ENCODE results near the gene OR5AL1. TPM values are rescaled to one million over a fixed set of nuclear protein-coding genes. Genes with fewer than 3 reads are reported as not detected.

The OR5AL1 gene
- total RNA-seq, 6 donors from 2014 or later = not detected

DNA sequence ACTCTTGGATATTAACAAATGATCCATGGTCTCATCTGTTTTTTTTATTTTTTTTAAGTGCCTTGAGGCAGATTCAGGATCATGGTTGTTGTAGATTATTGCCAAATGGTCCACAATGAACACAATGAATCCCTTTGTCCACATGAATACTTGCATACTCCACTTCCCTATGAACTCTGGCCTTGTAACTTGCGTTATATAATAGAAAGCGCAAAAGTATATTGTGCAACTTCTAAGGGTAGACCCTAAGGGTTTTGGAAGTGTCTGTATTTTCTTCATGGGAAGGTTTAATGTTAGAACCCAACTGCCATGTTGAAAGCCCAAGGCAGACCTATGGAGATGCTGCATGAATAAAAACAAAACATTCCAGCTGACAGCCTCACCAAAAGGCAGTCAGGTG, 8.1 kb upstream of the OR5AL1 start:
- Histone ChIP-seq H3K9me3 (peaks cover 0 to 9% (median 0%) of the 10 kb centered on the region in 4 donors), H3K4me1 (no peaks in the 10 kb centered on the region), H3K36me3 (no peaks in the 10 kb centered on the region), H3K27me3 (no peaks in the 10 kb centered on the region), H3K27ac (no peak overlapping the region), H3K4me3 (no peak overlapping the region)
- 90 to 94% methylated on average over 2 of the region's 2 CpGs for WGBS, 2 donors
- no peak for ATAC-seq (ENCODE audit: low FRiP score in 2 of 2)
- TF ChIP-seq POLR2A (IDR thresholded peaks at IDR 0.05) (no peak), EP300 (IDR thresholded peaks at IDR 0.05) (no peak), POLR2AphosphoS5 (IDR thresholded peaks at IDR 0.05) (no peak)
- TF ChIP-seq, protein P1, sequence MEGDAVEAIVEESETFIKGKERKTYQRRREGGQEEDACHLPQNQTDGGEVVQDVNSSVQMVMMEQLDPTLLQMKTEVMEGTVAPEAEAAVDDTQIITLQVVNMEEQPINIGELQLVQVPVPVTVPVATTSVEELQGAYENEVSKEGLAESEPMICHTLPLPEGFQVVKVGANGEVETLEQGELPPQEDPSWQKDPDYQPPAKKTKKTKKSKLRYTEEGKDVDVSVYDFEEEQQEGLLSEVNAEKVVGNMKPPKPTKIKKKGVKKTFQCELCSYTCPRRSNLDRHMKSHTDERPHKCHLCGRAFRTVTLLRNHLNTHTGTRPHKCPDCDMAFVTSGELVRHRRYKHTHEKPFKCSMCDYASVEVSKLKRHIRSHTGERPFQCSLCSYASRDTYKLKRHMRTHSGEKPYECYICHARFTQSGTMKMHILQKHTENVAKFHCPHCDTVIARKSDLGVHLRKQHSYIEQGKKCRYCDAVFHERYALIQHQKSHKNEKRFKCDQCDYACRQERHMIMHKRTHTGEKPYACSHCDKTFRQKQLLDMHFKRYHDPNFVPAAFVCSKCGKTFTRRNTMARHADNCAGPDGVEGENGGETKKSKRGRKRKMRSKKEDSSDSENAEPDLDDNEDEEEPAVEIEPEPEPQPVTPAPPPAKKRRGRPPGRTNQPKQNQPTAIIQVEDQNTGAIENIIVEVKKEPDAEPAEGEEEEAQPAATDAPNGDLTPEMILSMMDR (IDR thresholded peaks at IDR 0.05) = no peak
- DNase-seq = no peak

DNA sequence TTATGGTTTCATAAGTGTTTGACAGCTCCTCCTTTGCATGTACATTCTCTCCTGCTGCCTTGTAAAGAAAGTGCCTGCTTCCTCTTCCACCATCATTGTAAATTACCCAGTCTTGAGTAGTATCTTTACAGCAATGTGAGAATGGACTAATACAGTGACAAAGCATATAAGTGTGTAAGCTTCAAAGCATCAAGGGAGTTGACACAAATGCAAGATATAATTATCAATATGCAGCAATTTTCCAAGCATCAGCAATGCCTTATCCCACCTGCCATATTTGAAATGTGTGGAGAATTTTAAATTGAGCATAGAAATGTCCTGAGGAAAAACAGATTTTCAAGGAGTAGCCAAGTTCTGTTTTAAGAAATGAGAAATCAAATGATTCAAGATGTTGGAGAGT, 1.7 kb upstream of the OR5AL1 start:
- TF ChIP-seq EP300 (IDR thresholded peaks at IDR 0.05) = no peak
- TF ChIP-seq, protein P1 (IDR thresholded peaks at IDR 0.05) = no peak
- TF ChIP-seq POLR2AphosphoS5 (IDR thresholded peaks at IDR 0.05) = no peak
- no peak for TF ChIP-seq POLR2A (IDR thresholded peaks at IDR 0.05)
- ATAC-seq (ENCODE audit: low FRiP score in 2 of 2) = no peak
- DNase-seq = no peak

DNA sequence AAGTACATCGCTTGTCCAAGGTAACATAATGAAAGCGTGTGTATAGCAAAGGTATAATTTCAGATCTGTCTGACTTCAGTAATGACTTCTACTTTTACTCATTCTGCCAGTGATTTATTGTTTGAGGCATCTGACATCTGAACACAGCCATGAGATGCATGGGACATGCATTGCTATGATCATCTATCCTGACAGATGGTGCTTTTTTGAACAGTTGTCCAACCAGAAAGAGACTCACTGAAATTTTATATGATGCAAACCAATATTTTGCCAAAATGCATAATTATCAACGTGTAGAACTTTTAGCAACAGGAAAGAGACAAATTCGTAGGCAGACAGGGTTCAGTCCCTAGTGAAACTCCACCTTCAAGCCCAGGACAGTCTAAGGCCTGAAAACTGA, 41.0 kb downstream of the OR5AL1 start:
- no peak for DNase-seq
- WGBS, 2 donors = 70 to 74% methylated on average over 4 of the region's 4 CpGs
- Histone ChIP-seq H3K36me3 (no peaks in the 10 kb centered on the region), H3K9me3 (no peaks in the 10 kb centered on the region), H3K4me3 (no peak overlapping the region), H3K4me1 (no peaks in the 10 kb centered on the region), H3K27me3 (no peaks in the 10 kb centered on the region), H3K27ac (no peak overlapping the region)
- no peak for ATAC-seq (ENCODE audit: low FRiP score in 2 of 2)
- TF ChIP-seq POLR2A (IDR thresholded peaks at IDR 0.05) (no peak), POLR2AphosphoS5 (IDR thresholded peaks at IDR 0.05) (no peak), EP300 (IDR thresholded peaks at IDR 0.05) (no peak)
- TF ChIP-seq, protein P1 (IDR thresholded peaks at IDR 0.05) = no peak

More for the DNA sequence above, 1.7 kb upstream of the OR5AL1 start:
- Histone ChIP-seq H3K27me3 (no peaks in the 10 kb centered on the region), H3K9me3 (no peaks in the 10 kb centered on the region), H3K36me3 (no peaks in the 10 kb centered on the region), H3K4me1 (no peaks in the 10 kb centered on the region), H3K27ac (no peak overlapping the region), H3K4me3 (no peak overlapping the region)

DNA sequence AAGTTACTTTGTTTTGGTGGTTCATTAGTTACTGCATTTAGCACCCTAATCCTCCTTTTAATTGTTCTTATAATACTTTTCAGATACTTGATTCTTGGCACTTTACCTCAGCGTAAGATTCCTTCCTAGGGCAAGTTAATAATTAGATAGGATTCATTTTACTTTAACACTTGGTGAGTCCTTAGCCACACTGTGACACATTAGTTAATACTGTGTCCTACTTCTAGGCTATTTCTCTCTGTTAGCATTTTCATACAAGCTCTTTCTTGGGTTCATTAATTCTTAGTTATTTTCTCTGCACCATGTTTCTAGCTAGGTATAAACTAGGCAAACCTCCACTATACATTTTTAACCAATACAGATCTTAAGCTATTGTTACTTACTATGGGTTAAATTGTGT, 44.6 kb downstream of the OR5AL1 start:
- no peak for TF ChIP-seq POLR2AphosphoS5 (IDR thresholded peaks at IDR 0.05)
- TF ChIP-seq POLR2A (IDR thresholded peaks at IDR 0.05) = no peak
- no peak for TF ChIP-seq EP300 (IDR thresholded peaks at IDR 0.05)
- TF ChIP-seq, protein P1 (IDR thresholded peaks at IDR 0.05) = no peak
- no peak overlapping the region for H3K27ac ChIP-seq
- no peaks in the 10 kb centered on the region for H3K9me3 ChIP-seq
- H3K4me3 ChIP-seq = no peak overlapping the region
- WGBS, 2 donors = 76 to 79% methylated on average over 1 of the region's 1 CpG
- no peaks in the 10 kb centered on the region for H3K4me1 ChIP-seq
- no peaks in the 10 kb centered on the region for H3K36me3 ChIP-seq
- ATAC-seq (ENCODE audit: low FRiP score in 2 of 2) (no peak), DNase-seq (no peak)
- no peaks in the 10 kb centered on the region for H3K27me3 ChIP-seq

Other genes with a start within 250 kb of the OR5AL1 start
- not detected for gene OR5J2, start 236.1 kb upstream of the OR5AL1 start, total RNA-seq
- not detected for gene OR5T2, start 178.4 kb upstream of the OR5AL1 start, total RNA-seq
- not detected for gene OR5T3, start 160.4 kb upstream of the OR5AL1 start, total RNA-seq
- not detected for gene OR5T1, start 138.5 kb upstream of the OR5AL1 start, total RNA-seq
- not detected for gene OR8H1, start 120.4 kb upstream of the OR5AL1 start, total RNA-seq
- gene OR8K3, start 97.6 kb upstream of the OR5AL1 start, total RNA-seq = not detected
- gene OR8K1, start 66.7 kb upstream of the OR5AL1 start, total RNA-seq = not detected
- gene OR8J1, start 58.4 kb upstream of the OR5AL1 start, total RNA-seq = not detected
- gene OR8U1, start 37.1 kb upstream of the OR5AL1 start, total RNA-seq = not detected
- not detected for gene OR5M3, start 60.7 kb downstream of the OR5AL1 start, total RNA-seq
- gene OR5M8, start 78.7 kb downstream of the OR5AL1 start, total RNA-seq = not detected
- not detected for gene OR5M11, start 130.6 kb downstream of the OR5AL1 start, total RNA-seq
- not detected for gene OR5M10, start 165.0 kb downstream of the OR5AL1 start, total RNA-seq
- not detected for gene OR5M1, start 202.2 kb downstream of the OR5AL1 start, total RNA-seq
- gene OR5AP2, start 229.7 kb downstream of the OR5AL1 start, total RNA-seq = not detected